T-helper 2 cell (primary cell): ENCODE results near the gene NFKB2.

Experiments used
- DNase-seq, 5 experiments: peaks; one replicate each; pipeline versions ENCODE4 v3.0.0 to v3.0.0-alpha.2; 2012 to 2022

Gene NFKB2

GRCh38 chr10:102408728-102409603 lies 13.5 kb downstream of the NFKB2 start:
- peak; percentile 47 to 71 (median 60) for DNase-seq

- no peak for DNase-seq
Observed at GRCh38 chr10:102409604-102410428, 14.3 kb downstream of the NFKB2 start.

DNA sequence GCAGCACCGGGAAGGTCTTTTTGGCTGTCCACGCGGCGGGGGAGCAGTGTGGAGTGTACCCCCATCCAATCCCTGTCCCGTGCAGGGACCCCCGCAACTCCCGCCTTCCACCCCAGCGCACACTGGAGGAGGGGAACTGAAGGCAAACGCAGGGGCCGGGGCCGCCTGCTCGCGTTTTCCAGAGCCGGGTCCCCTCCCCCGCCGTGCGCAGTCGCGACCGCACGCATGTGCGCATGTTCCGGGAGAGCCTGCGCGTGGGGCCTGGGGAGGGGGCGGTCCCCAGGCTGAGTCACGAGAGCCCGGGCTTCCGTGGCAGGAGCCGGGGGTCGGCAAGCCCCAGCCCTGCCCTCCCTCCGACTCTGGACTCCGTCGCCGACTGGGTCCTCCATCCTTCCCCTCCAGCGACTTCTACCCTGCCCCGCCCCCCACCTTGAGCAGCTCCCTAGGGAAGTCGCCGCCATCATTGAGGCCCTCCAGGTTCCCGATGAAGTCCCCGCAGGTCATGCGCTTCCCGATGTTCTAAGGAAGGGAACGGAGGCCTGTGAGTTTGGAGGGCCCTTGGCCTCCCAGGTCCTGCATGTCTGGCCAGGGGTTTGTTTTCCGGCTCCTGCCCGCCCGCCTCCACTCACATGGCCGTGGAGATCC lies 15.0 kb downstream of the NFKB2 start:
- DNase-seq: peak in 2 of 5 experiments; percentile 46 to 61

GRCh38 chr10:102411341-102412255 lies 16.1 kb downstream of the NFKB2 start:
- DNase-seq: no peak

DNA sequence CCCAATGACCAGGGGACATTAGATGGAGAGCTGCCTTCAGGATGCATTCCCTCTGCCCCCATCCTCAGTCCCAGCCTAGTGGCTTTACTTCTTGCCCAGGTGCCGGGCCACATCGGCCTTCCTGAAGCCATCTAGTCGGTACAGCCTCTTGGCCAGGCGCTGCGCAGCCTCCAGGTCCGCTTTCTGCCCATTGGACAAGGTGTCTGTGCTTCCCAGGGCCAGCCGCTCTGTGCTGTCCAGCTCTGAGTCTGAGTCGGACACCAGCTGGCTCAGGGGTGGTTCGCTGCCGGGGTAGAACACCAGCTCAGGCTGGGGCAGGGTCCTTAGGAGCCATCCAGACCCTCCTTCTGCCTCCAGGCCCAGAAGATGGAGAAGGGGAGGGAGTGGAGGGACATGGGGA lies 16.8 kb downstream of the NFKB2 start:
- no peak for DNase-seq

GRCh38 chr10:102413053-102413705 lies 17.7 kb downstream of the NFKB2 start:
- peak in 1 of 5 experiments; percentile 64 for DNase-seq

DNA sequence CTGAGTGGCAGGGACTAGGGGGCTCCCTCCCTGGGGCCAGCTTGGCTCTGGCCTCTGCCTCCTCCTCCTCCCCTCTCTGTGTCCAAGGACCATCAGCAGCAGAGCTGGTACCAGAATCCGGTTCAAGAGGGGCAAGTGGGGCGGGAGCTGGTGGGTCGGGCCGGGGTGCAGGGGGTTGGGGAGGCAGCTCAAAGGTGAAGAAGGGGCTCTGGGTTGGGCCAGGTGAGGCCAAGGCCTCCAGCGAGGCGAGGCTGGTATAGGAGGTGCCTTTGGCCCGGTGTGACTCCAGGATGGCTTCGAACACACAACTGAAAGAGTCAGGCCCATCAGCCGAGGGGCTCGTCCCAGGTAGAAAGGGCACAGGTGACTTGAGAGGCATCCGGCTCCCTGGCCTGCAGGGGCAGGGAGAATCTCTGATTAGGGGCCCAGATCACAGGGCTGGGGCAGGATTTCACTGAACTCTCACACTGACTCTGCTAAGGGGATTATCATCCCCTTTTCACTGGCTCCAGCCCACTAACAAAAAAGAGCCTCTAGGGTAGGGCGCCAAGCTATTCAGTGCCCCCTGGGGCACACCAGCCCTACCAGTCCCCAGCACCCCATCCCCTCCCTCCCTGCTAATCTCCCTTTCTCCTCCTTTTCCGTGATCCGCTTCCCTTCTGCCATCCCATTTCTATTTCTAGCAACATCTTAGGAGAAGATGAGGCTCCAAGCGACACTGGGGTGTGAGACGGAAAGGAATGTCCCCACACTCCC lies 18.5 kb downstream of the NFKB2 start:
- DNase-seq: no peak

DNA sequence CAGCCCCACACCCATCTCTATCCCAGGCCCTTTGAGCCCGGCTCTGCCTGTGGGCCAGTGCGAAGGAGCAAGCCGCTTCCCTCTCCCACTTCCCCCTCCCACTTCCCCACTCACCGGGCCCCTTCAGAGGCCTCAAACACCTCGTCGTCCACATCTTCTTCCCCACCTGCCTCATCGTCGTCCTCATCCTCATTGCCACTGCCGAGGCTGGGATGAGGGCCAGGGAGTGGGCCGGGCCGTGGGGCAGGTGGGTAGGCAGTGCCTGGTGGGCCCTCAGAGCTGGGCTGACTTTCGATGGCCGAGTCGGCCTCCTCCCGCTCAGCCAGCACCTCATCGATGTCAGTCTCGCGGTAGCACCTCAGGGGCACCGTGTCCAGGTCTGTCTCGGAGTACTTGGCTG lies 19.2 kb downstream of the NFKB2 start:
- DNase-seq: no peak

- DNase-seq: no peak
Observed at GRCh38 chr10:102416283-102416682, 20.8 kb downstream of the NFKB2 start.

DNA sequence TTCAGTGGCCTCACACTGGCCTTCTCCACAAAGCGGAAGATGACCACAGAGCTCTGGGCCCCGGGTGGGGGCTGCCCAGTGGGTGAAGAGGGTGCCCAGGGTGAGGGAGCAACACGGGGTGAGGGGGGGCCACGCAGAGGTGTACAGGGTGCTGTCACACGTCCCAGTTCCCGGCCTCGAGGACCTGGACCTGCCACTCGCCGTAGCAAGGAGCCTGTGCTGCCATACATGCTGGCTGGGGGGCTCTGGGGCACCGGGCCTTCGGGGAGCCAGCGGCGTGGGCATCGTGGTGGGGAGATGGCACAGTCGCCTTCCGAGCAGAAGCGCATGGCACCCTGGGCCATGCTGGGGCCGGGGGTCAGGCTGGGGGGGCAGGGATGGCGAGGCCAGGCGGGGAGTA lies 21.2 kb downstream of the NFKB2 start:
- DNase-seq: no peak

GRCh38 chr10:102418622-102419268 lies 23.2 kb downstream of the NFKB2 start, which contains the start of gene PSD:
Gene PSD, minus strand, starts transcription at chr10:102418785. Its CDS starts 1,747 bp downstream, at chr10:102417038.
- DNase-seq: no peak

DNA sequence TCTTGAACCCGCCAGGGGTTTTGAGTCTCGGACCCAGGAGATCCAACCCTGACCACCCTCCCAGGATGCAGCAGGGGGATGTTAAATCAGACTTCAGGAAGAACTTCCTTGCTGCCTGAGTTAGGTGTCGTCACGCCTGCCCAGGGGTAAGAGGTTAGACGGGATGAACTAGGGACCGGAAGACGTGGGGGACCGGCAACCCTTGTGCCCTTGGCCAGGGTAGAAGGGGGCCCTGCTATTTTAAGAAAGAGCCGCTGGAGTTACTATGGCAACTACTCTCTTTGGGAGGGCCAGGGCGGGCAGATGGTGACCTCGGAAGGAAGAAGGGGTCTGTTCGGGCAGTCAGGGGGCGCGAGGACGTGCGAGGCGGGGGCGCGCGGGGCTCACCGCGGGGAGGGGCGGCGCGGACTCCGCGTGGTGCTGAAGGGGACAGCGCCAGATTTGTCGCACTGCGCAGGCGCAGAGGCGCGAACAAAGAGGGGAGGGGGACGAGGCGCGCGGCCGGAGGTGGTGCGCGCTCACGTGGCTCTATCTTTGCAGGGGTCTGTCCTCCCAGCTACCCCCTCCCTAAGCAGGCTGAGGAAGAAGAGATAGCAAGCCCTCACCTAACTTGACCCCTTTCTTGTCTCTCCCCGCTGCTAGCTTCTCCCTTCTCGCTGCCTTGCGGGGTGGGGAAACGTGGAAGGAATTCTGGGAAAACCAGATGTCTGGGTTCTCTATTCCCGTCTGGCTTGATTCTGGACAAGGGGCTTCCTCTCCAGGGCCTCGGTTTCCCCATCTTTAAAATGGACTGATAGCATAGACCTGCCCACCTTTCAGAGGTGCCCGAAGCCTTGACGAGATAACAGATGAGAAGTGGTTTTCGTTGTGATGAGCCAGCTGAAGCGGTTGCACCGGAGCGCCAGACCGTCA lies 24.0 kb downstream of the NFKB2 start:
- DNase-seq: peak; percentile 48 to 62 (median 56)

- no peak for DNase-seq
Observed at GRCh38 chr10:102420181-102420713, 24.7 kb downstream of the NFKB2 start.

DNA sequence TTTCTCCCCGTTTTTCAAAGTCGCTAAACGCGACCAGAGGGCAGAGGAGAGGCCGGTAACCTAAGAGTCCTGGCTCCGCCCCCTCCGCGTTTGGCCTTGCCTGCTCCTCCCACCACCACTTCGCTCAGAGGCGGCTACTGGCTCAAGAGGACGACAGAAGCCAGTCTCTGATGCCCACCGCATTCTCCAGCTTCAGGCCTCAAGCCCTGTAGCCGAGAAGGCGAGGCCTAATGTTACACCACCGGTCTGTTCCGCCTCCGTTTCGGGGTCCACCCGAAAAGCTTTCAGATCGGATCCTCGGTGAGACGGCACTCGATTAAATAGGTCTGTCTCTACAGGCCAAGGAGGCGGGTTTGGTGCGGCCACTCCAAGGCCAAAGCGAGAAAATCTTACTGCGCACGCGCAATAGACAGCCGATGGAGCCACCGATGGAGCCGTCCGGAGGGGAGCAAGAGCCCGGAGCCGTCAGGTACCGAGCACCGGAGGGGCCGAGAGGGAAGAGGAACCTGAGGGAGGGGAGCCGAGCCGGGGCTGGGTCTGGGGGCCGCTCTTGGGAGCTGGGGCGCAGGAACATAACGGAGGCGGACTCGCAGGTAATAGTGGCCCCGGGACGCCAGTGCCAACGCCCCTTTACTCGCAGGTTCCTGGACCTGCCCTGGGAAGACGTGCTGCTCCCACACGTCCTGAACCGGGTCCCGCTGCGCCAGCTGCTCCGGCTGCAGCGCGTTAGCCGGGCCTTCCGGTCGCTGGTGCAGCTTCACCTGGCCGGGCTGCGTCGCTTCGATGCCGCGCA lies 25.4 kb downstream of the NFKB2 start, which contains the start of gene FBXL15:
TSS of gene FBXL15 (plus strand) at position 123 of the 793 bp plus-strand sequence. CDS start at position 417, 294 bp downstream.
- peak; percentile 70 to 95 (median 91) for DNase-seq

DNA sequence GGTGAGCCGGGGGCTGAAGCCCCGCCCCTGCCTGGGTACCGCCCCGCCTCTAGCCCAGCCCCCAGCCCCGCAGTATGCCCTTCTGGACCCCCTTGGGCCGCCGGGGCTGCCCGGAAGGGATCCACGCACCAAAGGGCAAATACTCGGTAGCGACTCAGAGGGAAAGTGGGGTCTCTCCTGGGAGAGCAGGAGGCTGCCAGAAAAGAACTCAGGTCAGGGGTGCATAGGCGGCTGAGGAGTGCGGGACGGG lies 25.9 kb downstream of the NFKB2 start:
- DNase-seq: no peak

- DNase-seq: peak in 1 of 5 experiments; percentile 45
Observed at GRCh38 chr10:102421757-102422512, 26.4 kb downstream of the NFKB2 start.

- peak in 1 of 5 experiments; percentile 67 for DNase-seq
Observed at GRCh38 chr10:102422545-102423129, 27.1 kb downstream of the NFKB2 start.
